DND-41 (cell line): ENCODE data around the gene CROCC.

Experiments used
- CTCF ChIP-seq: IDR thresholded peaks from 2 replicates; pipeline ENCODE4 v1.5.1; 2012; ENCODE audit warnings: borderline replicate concordance, low read length, moderate library complexity, mild to moderate bottlenecking; ENCODE audit not compliant: poor library complexity, severe bottlenecking; ENCODE audit errors: extremely low read depth
- EZH2 ChIP-seq: IDR thresholded peaks from 3 replicates; pipeline ENCODE4 v1.6.1; 2012; ENCODE audit warnings: borderline replicate concordance, low read depth, mild to moderate bottlenecking, moderate library complexity, low read length, inconsistent platforms; ENCODE audit not compliant: severe bottlenecking

GRCh38 chr1:16921391-16922185 lies at the start of gene CROCC:
- peak; percentile 56 for TF ChIP-seq CTCF
- TF ChIP-seq EZH2: no peak
